ENCODE data around the gene ERC2.
A peak's percentile ranks its signal among the peaks of the same experiment; 100 is the strongest.

Gene ERC2

DNA sequence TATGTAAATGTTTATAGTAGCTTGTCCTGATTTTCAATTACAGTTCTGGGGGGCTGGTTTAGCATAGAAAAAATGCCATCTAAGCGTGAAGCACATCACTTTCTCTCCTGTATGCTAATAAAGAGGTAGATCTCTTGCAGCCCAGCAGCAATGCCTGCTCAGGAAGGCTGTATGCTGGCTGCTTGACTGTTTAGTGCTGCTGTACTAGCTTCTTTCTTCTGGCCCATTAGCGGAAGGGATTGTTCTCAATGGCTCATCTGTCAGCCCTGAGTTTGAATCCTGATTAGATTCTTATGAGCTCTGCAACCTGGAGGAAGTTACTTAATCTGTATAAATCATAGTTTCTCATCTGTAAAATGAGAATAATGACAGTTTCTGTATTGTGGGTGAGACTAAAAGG, 478.9 kb downstream of the ERC2 start:
- H3K36me3 ChIP-seq (ENCODE audit: control insufficient read depth, insufficient read depth, low read length), result no peaks in the 10 kb centered on the region
- no peak overlapping the region for H3K4me3 ChIP-seq (ENCODE audit: extremely low read depth, insufficient read depth, low read length, poor library complexity, severe bottlenecking)
- H3K4me1 ChIP-seq (ENCODE audit: control insufficient read depth, insufficient read depth, low read length, poor library complexity, severe bottlenecking), result peaks cover 6% of the 10 kb centered on the region
- H3K9me3 ChIP-seq (ENCODE audit: control insufficient read depth, low read length), result no peaks in the 10 kb centered on the region
- peak overlapping the region; percentile 45 for H3K27ac ChIP-seq (ENCODE audit: low read depth, low read length, severe bottlenecking)
- WGBS, 2 experiments (ENCODE audit: insufficient coverage in 2 of 2), result 86 to 92% methylated on average over 1 to 2 of the region's 2 CpGs

GRCh38 chr3:55988905-55989304, 479.4 kb downstream of the ERC2 start:
- 45 to 53% methylated on average over 2 to 3 of the region's 3 CpGs for WGBS, 2 experiments (ENCODE audit: insufficient coverage in 2 of 2)
- no peaks in the 10 kb centered on the region for H3K9me3 ChIP-seq (ENCODE audit: control insufficient read depth, low read length)

GRCh38 chr3:55984626-55985025, 483.6 kb downstream of the ERC2 start:
- H3K36me3 ChIP-seq (ENCODE audit: control insufficient read depth, insufficient read depth, low read length), result no peaks in the 10 kb centered on the region
- 97 to 100% methylated on average over 4 to 5 of the region's 5 CpGs for WGBS, 2 experiments (ENCODE audit: insufficient coverage in 2 of 2)
- H3K9me3 ChIP-seq (ENCODE audit: control insufficient read depth, low read length), result no peaks in the 10 kb centered on the region
- no peak overlapping the region for H3K4me3 ChIP-seq (ENCODE audit: extremely low read depth, insufficient read depth, low read length, poor library complexity, severe bottlenecking)
- no peak overlapping the region for H3K27ac ChIP-seq (ENCODE audit: low read depth, low read length, severe bottlenecking)
- H3K4me1 ChIP-seq (ENCODE audit: control insufficient read depth, insufficient read depth, low read length, poor library complexity, severe bottlenecking), result peaks cover 6% of the 10 kb centered on the region

More at GRCh38 chr3:55988905-55989304, 479.4 kb downstream of the ERC2 start:
- H3K4me1 ChIP-seq (ENCODE audit: control insufficient read depth, insufficient read depth, low read length, poor library complexity, severe bottlenecking), result peaks cover 6% of the 10 kb centered on the region
- H3K36me3 ChIP-seq (ENCODE audit: control insufficient read depth, insufficient read depth, low read length), result no peaks in the 10 kb centered on the region
- no peak overlapping the region for H3K4me3 ChIP-seq (ENCODE audit: extremely low read depth, insufficient read depth, low read length, poor library complexity, severe bottlenecking)
- H3K27ac ChIP-seq (ENCODE audit: low read depth, low read length, severe bottlenecking), result peak overlapping the region; percentile 45

- no peak overlapping the region for H3K27ac ChIP-seq (ENCODE audit: low read depth, low read length, severe bottlenecking)
- H3K9me3 ChIP-seq (ENCODE audit: control insufficient read depth, low read length), result no peaks in the 10 kb centered on the region
- H3K4me3 ChIP-seq (ENCODE audit: extremely low read depth, insufficient read depth, low read length, poor library complexity, severe bottlenecking), result no peak overlapping the region
- H3K4me1 ChIP-seq (ENCODE audit: control insufficient read depth, insufficient read depth, low read length, poor library complexity, severe bottlenecking), result no peaks in the 10 kb centered on the region
- WGBS, 2 experiments (ENCODE audit: insufficient coverage in 2 of 2), result 90 to 94% methylated on average over 4 to 5 of the region's 6 CpGs
- H3K36me3 ChIP-seq (ENCODE audit: control insufficient read depth, insufficient read depth, low read length), result no peaks in the 10 kb centered on the region
Observed at GRCh38 chr3:55978953-55979352, 489.3 kb downstream of the ERC2 start.

GRCh38 chr3:55974421-55975165, 493.7 kb downstream of the ERC2 start:
- H3K4me3 ChIP-seq (ENCODE audit: extremely low read depth, insufficient read depth, low read length, poor library complexity, severe bottlenecking), result no peak overlapping the region
- H3K4me1 ChIP-seq (ENCODE audit: control insufficient read depth, insufficient read depth, low read length, poor library complexity, severe bottlenecking), result no peaks in the 10 kb centered on the region
- 92 to 95% methylated on average over 9 to 13 of the region's 13 CpGs for WGBS, 2 experiments (ENCODE audit: insufficient coverage in 2 of 2)
- no peaks in the 10 kb centered on the region for H3K9me3 ChIP-seq (ENCODE audit: control insufficient read depth, low read length)
- H3K27ac ChIP-seq (ENCODE audit: low read depth, low read length, severe bottlenecking), result no peak overlapping the region
- H3K36me3 ChIP-seq (ENCODE audit: control insufficient read depth, insufficient read depth, low read length), result no peaks in the 10 kb centered on the region

DNA sequence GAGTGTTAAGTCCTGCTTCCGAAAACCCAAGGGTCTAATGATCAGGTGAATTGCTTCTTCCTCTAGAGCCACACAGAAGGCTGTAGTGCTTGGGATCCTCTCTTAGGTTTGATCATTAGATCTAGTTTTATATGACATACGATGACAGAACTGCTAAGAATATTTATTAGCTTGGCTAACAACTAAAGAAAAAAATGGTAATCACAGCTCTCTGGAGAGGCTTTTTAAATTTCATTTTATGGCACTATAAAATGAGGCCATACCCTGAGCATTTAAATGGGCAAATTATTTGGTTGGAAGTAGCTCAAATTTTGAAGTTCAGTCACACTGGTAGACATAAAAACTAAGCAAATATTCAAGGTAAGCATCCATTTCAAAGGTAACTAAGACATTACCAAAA, 498.6 kb downstream of the ERC2 start:
- Histone ChIP-seq H3K4me3 (ENCODE audit: extremely low read depth, insufficient read depth, low read length, poor library complexity, severe bottlenecking) (no peak overlapping the region), H3K9me3 (ENCODE audit: control insufficient read depth, low read length) (peaks cover 7% of the 10 kb centered on the region), H3K36me3 (ENCODE audit: control insufficient read depth, insufficient read depth, low read length) (no peaks in the 10 kb centered on the region), H3K27ac (ENCODE audit: low read depth, low read length, severe bottlenecking) (no peak overlapping the region), H3K4me1 (ENCODE audit: control insufficient read depth, insufficient read depth, low read length, poor library complexity, severe bottlenecking) (peaks cover 6% of the 10 kb centered on the region)
- 100% methylated on average over 1 of the region's 2 CpGs; no CpG with 5 or more reads in 1 of the 2 experiments for WGBS, 2 experiments (ENCODE audit: insufficient coverage in 2 of 2)

- H3K27ac ChIP-seq (ENCODE audit: low read depth, low read length, severe bottlenecking), result peak overlapping the region; percentile 57
- H3K9me3 ChIP-seq (ENCODE audit: control insufficient read depth, low read length), result peaks cover 7% of the 10 kb centered on the region
- H3K4me3 ChIP-seq (ENCODE audit: extremely low read depth, insufficient read depth, low read length, poor library complexity, severe bottlenecking), result no peak overlapping the region
- WGBS, 2 experiments (ENCODE audit: insufficient coverage in 2 of 2), result 95 to 100% methylated on average over 2 to 3 of the region's 6 CpGs
- peaks cover 6% of the 10 kb centered on the region for H3K4me1 ChIP-seq (ENCODE audit: control insufficient read depth, insufficient read depth, low read length, poor library complexity, severe bottlenecking)
- no peaks in the 10 kb centered on the region for H3K36me3 ChIP-seq (ENCODE audit: control insufficient read depth, insufficient read depth, low read length)
Observed at GRCh38 chr3:55968331-55968730, 499.9 kb downstream of the ERC2 start.

GRCh38 chr3:55966566-55966965, 501.7 kb downstream of the ERC2 start:
- no peaks in the 10 kb centered on the region for H3K36me3 ChIP-seq (ENCODE audit: control insufficient read depth, insufficient read depth, low read length)
- H3K27ac ChIP-seq (ENCODE audit: low read depth, low read length, severe bottlenecking), result no peak overlapping the region
- no CpG with 5 or more reads among the region's 1 CpG for WGBS, 2 experiments (ENCODE audit: insufficient coverage in 2 of 2)
- H3K4me3 ChIP-seq (ENCODE audit: extremely low read depth, insufficient read depth, low read length, poor library complexity, severe bottlenecking), result no peak overlapping the region
- peaks cover 6% of the 10 kb centered on the region for H3K4me1 ChIP-seq (ENCODE audit: control insufficient read depth, insufficient read depth, low read length, poor library complexity, severe bottlenecking)
- peaks cover 7% of the 10 kb centered on the region for H3K9me3 ChIP-seq (ENCODE audit: control insufficient read depth, low read length)

DNA sequence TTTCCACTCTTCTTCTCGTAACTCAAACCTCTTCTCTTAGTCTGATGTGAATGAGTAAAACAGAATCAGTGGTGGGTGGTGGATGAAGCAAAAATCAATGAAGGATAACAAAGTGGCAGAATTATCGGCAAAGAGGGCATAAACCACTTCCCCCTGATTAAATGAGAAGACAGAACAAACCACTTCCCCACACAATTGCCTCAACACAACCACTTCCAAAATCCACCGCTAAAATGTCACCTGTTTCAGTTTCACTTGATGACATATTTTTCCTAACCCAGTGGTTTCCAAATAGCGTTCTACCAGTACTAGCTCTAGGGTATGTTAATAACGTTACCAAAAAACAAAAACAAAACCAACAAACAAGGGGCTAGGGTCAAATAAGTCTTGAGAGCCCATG, 502.5 kb downstream of the ERC2 start:
- no peaks in the 10 kb centered on the region for H3K36me3 ChIP-seq (ENCODE audit: control insufficient read depth, insufficient read depth, low read length)
- peaks cover 7% of the 10 kb centered on the region for H3K9me3 ChIP-seq (ENCODE audit: control insufficient read depth, low read length)
- H3K4me3 ChIP-seq (ENCODE audit: extremely low read depth, insufficient read depth, low read length, poor library complexity, severe bottlenecking), result no peak overlapping the region
- 100% methylated on average over 2 to 3 of the region's 5 CpGs for WGBS, 2 experiments (ENCODE audit: insufficient coverage in 2 of 2)
- no peak overlapping the region for H3K27ac ChIP-seq (ENCODE audit: low read depth, low read length, severe bottlenecking)
- peaks cover 6% of the 10 kb centered on the region for H3K4me1 ChIP-seq (ENCODE audit: control insufficient read depth, insufficient read depth, low read length, poor library complexity, severe bottlenecking)

GRCh38 chr3:55964491-55964985, 503.7 kb downstream of the ERC2 start:
- Histone ChIP-seq H3K9me3 (ENCODE audit: control insufficient read depth, low read length) (peaks cover 7% of the 10 kb centered on the region), H3K27ac (ENCODE audit: low read depth, low read length, severe bottlenecking) (no peak overlapping the region), H3K36me3 (ENCODE audit: control insufficient read depth, insufficient read depth, low read length) (no peaks in the 10 kb centered on the region), H3K4me3 (ENCODE audit: extremely low read depth, insufficient read depth, low read length, poor library complexity, severe bottlenecking) (no peak overlapping the region), H3K4me1 (ENCODE audit: control insufficient read depth, insufficient read depth, low read length, poor library complexity, severe bottlenecking) (peaks cover 6% of the 10 kb centered on the region)
- 75 to 83% methylated on average over 2 of the region's 2 CpGs for WGBS, 2 experiments (ENCODE audit: insufficient coverage in 2 of 2)

DNA sequence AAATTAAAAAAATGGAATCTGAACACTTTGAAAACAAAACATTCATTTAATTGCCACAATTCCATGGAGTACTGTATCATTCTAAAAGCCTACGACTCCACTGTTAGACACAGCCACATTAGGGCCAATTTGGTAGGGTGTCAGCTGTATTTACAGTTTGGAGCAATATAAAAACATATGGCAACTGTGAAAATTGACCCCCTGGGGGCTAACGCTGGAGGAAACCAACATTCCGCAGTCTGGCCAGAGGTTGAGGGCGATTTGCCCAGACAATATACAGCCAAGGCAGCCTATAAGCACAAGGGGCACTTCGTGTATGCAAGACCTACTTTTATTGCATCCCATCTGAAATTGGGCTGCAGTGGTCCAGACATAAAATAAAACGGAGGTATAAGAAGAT, 504.7 kb downstream of the ERC2 start:
- H3K27ac ChIP-seq (ENCODE audit: low read depth, low read length, severe bottlenecking), result no peak overlapping the region
- H3K4me3 ChIP-seq (ENCODE audit: extremely low read depth, insufficient read depth, low read length, poor library complexity, severe bottlenecking), result no peak overlapping the region
- peaks cover 4% of the 10 kb centered on the region for H3K4me1 ChIP-seq (ENCODE audit: control insufficient read depth, insufficient read depth, low read length, poor library complexity, severe bottlenecking)
- H3K9me3 ChIP-seq (ENCODE audit: control insufficient read depth, low read length), result peaks cover 7% of the 10 kb centered on the region
- no peaks in the 10 kb centered on the region for H3K36me3 ChIP-seq (ENCODE audit: control insufficient read depth, insufficient read depth, low read length)
- WGBS, 2 experiments (ENCODE audit: insufficient coverage in 2 of 2), result 77 to 89% methylated on average over 2 to 4 of the region's 6 CpGs
